ENCODE results near the gene COLEC11.

The COLEC11 gene

GRCh38 chr2:3675687-3676086 is 80.8 kb downstream of the COLEC11 start:
- DNase-seq (ENCODE audit: low read depth) = no peak

GRCh38 chr2:3677436-3677835 is 82.5 kb downstream of the COLEC11 start:
- no peak for DNase-seq (ENCODE audit: low read depth)

GRCh38 chr2:3678212-3678611 is 83.3 kb downstream of the COLEC11 start:
- no peak for DNase-seq (ENCODE audit: low read depth)

GRCh38 chr2:3679180-3679579 is 84.3 kb downstream of the COLEC11 start:
- no peak for DNase-seq (ENCODE audit: low read depth)

- DNase-seq (ENCODE audit: low read depth) = no peak
Observed at GRCh38 chr2:3679616-3680393, 84.9 kb downstream of the COLEC11 start.

- no peak for DNase-seq (ENCODE audit: low read depth)
Observed at GRCh38 chr2:3680548-3681345, 85.8 kb downstream of the COLEC11 start.

- DNase-seq (ENCODE audit: low read depth) = no peak
Observed at GRCh38 chr2:3681625-3682024, 86.7 kb downstream of the COLEC11 start.

GRCh38 chr2:3682811-3683210 is 87.9 kb downstream of the COLEC11 start:
- no peak for DNase-seq (ENCODE audit: low read depth)

GRCh38 chr2:3683748-3684454 is 89.0 kb downstream of the COLEC11 start:
- no peak for DNase-seq (ENCODE audit: low read depth)

- DNase-seq (ENCODE audit: low read depth) = no peak
Observed at GRCh38 chr2:3689998-3690748, 95.3 kb downstream of the COLEC11 start.

- no peak for DNase-seq (ENCODE audit: low read depth)
Observed at GRCh38 chr2:3692375-3692774, 97.5 kb downstream of the COLEC11 start.
